HepG2 (cell line): ENCODE data around the gene CBX2. TPM values are rescaled to one million over a fixed set of nuclear protein-coding genes. Genes with fewer than 3 reads are reported as not detected.

ENCODE experiments used
- AKAP8 ChIP-seq: sonication (generic); formaldehyde crosslinking; IDR thresholded peaks from 2 replicates; pipeline ENCODE4 v1.5.1; 2020; ENCODE audit warnings: mild to moderate bottlenecking, missing genetic modification reagents
- BRCA1 ChIP-seq: sonication (generic); formaldehyde crosslinking; IDR thresholded peaks from 2 replicates; pipeline ENCODE4 v1.4.0; 2020; ENCODE audit warnings: missing genetic modification reagents
- DR1 ChIP-seq: sonication (generic); formaldehyde crosslinking; IDR thresholded peaks from 2 replicates; pipeline ENCODE4 v1.8.0; 2021; ENCODE audit warnings: mild to moderate bottlenecking, missing genetic modification reagents, inconsistent platforms
- GATAD2A ChIP-seq: IDR thresholded peaks from 2 replicates; pipeline ENCODE4 v1.6.1; 2016
- HHEX ChIP-seq: IDR thresholded peaks from 2 replicates; pipeline ENCODE4 v1.6.1; 2016; ENCODE audit warnings: control low read depth
- HNF4G ChIP-seq, 2 experiments: sonication (generic) in 1 of 2; formaldehyde crosslinking in 1 of 2; IDR thresholded peaks; 2 replicates each; pipeline versions ENCODE4 v1.4.0 to v1.6.1; 2011 to 2020; ENCODE audit warnings: borderline replicate concordance in 2 of 2, low read depth in 2 of 2, mild to moderate bottlenecking in 2 of 2, low read length in 1 of 2, missing genetic modification reagents in 1 of 2, moderate library complexity in 1 of 2
- HOXA7 ChIP-seq: sonication (generic); formaldehyde crosslinking; IDR thresholded peaks from 2 replicates; pipeline ENCODE4 v1.8.1; 2022; ENCODE audit warnings: mild to moderate bottlenecking, missing genetic modification reagents, moderate library complexity
- JDP2 ChIP-seq: sonication (generic); formaldehyde crosslinking; IDR thresholded peaks from 2 replicates; pipeline ENCODE4 v1.8.1; 2022; ENCODE audit warnings: missing genetic modification reagents, borderline replicate concordance
- KAT2B ChIP-seq: fragments of 150-350 bp; IDR thresholded peaks from 2 replicates; pipeline ENCODE4 v1.6.1; 2014; ENCODE audit warnings: low read depth, low read length, borderline replicate concordance
- MXD4 ChIP-seq: IDR thresholded peaks from 2 replicates; pipeline ENCODE4 v1.6.1; 2016; ENCODE audit warnings: mild to moderate bottlenecking, missing biosample characterization, missing genetic modification reagents
- NFIB ChIP-seq: sonication (generic); formaldehyde crosslinking; IDR thresholded peaks from 2 replicates; pipeline ENCODE4 v1.9.0; 2021; ENCODE audit warnings: missing genetic modification reagents, mild to moderate bottlenecking, borderline replicate concordance
- NFYB ChIP-seq: sonication (generic); formaldehyde crosslinking; IDR thresholded peaks from 2 replicates; pipeline ENCODE4 v1.4.0; 2020; ENCODE audit warnings: missing genetic modification reagents
- PAF1 ChIP-seq: IDR thresholded peaks from 2 replicates; pipeline ENCODE4 v1.6.1; 2016; ENCODE audit warnings: missing genetic modification reagents, missing compliant biosample characterization
- PRMT3 ChIP-seq: sonication (generic); formaldehyde crosslinking; IDR thresholded peaks from 2 replicates; pipeline ENCODE4 v1.8.1; 2022; ENCODE audit warnings: low read depth, mild to moderate bottlenecking, moderate library complexity, missing genetic modification reagents, borderline replicate concordance
- RFX1 ChIP-seq: fragments of 450-650 bp; IDR thresholded peaks from 2 replicates; pipeline ENCODE4 v1.6.1; 2017
- SIX1 ChIP-seq: sonication (generic); formaldehyde crosslinking; IDR thresholded peaks from 2 replicates; pipeline ENCODE4 v1.4.0; 2020; ENCODE audit warnings: missing genetic modification reagents, borderline replicate concordance
- SP4 ChIP-seq: sonication (generic); formaldehyde crosslinking; IDR thresholded peaks from 2 replicates; pipeline ENCODE4 v1.8.1; 2023; ENCODE audit warnings: mild to moderate bottlenecking, missing genetic modification reagents
- SSRP1 ChIP-seq: IDR thresholded peaks from 2 replicates; pipeline ENCODE4 v1.6.1; 2016; ENCODE audit warnings: control low read depth
- SUZ12 ChIP-seq: fragments of 150-350 bp; IDR thresholded peaks from 2 replicates; pipeline ENCODE4 v1.6.1; 2014; ENCODE audit warnings: low read depth, low read length
- TMF1 ChIP-seq: sonication (generic); formaldehyde crosslinking; IDR thresholded peaks from 2 replicates; pipeline ENCODE4 v1.8.1; 2022; ENCODE audit warnings: low read depth, missing genetic modification reagents
- ZFP37 ChIP-seq: sonication (generic); formaldehyde crosslinking; IDR thresholded peaks from 2 replicates; pipeline ENCODE4 v1.4.0; 2020; ENCODE audit warnings: missing genetic modification reagents, borderline replicate concordance
- ZFP82 ChIP-seq: sonication (generic); formaldehyde crosslinking; IDR thresholded peaks from 2 replicates; pipeline ENCODE4 v1.5.1; 2020; ENCODE audit warnings: mild to moderate bottlenecking, missing genetic modification reagents, borderline replicate concordance
- ZKSCAN8 ChIP-seq: IDR thresholded peaks from 2 replicates; pipeline ENCODE4 v1.6.1; 2016; ENCODE audit warnings: borderline replicate concordance, missing genetic modification reagents, missing compliant biosample characterization
- ZNF121 ChIP-seq: sonication (generic); formaldehyde crosslinking; IDR thresholded peaks from 2 replicates; pipeline ENCODE4 v1.5.0; 2020; ENCODE audit warnings: mild to moderate bottlenecking, missing genetic modification reagents
- ZNF136 ChIP-seq: sonication (generic); formaldehyde crosslinking; IDR thresholded peaks from 2 replicates; pipeline ENCODE4 v1.8.1; 2022; ENCODE audit warnings: low read depth, mild to moderate bottlenecking, moderate library complexity, missing genetic modification reagents
- ZNF333 ChIP-seq: sonication (generic); formaldehyde crosslinking; IDR thresholded peaks from 2 replicates; pipeline ENCODE4 v1.4.0; 2020; ENCODE audit warnings: mild to moderate bottlenecking, missing genetic modification reagents, borderline replicate concordance
- ZNF556 ChIP-seq: sonication (generic); formaldehyde crosslinking; IDR thresholded peaks from 2 replicates; pipeline ENCODE4 v1.4.0; 2020; ENCODE audit warnings: mild to moderate bottlenecking, missing genetic modification reagents, borderline replicate concordance
- ZNF768 ChIP-seq: sonication (generic); formaldehyde crosslinking; IDR thresholded peaks from 2 replicates; pipeline ENCODE4 v1.4.0; 2020; ENCODE audit warnings: missing genetic modification reagents
- ZSCAN29 ChIP-seq: sonication (generic); formaldehyde crosslinking; conservative IDR thresholded peaks from 2 replicates; pipeline ENCODE4 v1.4.0; 2020; ENCODE audit warnings: mild to moderate bottlenecking, missing genetic modification reagents
- polyA plus RNA-seq, 8 experiments: library from polyadenylated mRNA; depleted of rRNA in 3 of 8; stranded (reverse) in 7 of 8; unstranded in 1 of 8; fragments of >200 nt; fragmentation: Illumina TruSeq in 4 of 8; extraction: Trizol in 4 of 8; gene quantifications; 2 replicates each; pipeline versions ENCODE4 v1.2.1 to v1.2.3, GENCODE V29; 2011 to 2016; ENCODE audit warnings: low read depth in 4 of 8, missing spikeins in 1 of 8, mixed read lengths in 1 of 8; ENCODE audit not compliant: insufficient read depth in 1 of 8
- total RNA-seq, 5 experiments: library from RNA; depleted of rRNA; stranded (reverse); fragments of >200 nt; fragmentation: Illumina TruSeq; extraction: Trizol; gene quantifications; 2 replicates each; pipeline ENCODE4 v1.2.3, GENCODE V29; 2016; ENCODE audit warnings: low read depth in 1 of 5
- TF ChIP-seq, protein P1 (sequence below): sonication (generic); formaldehyde crosslinking; IDR thresholded peaks from 2 replicates; pipeline ENCODE4 v1.5.1; 2020; ENCODE audit warnings: mild to moderate bottlenecking, missing genetic modification reagents, moderate library complexity
- TF ChIP-seq, protein P2 (sequence below): sonication (generic); formaldehyde crosslinking; conservative IDR thresholded peaks from 2 replicates; pipeline ENCODE4 v1.8.1; 2023; ENCODE audit warnings: missing genetic modification reagents

Gene CBX2
- total and polyA plus RNA-seq, 2 of the 13 experiments (the other 11 are each of a cell fraction or from before 2014, with no cell fraction given), result 14.5 to 31.1 TPM

DNA sequence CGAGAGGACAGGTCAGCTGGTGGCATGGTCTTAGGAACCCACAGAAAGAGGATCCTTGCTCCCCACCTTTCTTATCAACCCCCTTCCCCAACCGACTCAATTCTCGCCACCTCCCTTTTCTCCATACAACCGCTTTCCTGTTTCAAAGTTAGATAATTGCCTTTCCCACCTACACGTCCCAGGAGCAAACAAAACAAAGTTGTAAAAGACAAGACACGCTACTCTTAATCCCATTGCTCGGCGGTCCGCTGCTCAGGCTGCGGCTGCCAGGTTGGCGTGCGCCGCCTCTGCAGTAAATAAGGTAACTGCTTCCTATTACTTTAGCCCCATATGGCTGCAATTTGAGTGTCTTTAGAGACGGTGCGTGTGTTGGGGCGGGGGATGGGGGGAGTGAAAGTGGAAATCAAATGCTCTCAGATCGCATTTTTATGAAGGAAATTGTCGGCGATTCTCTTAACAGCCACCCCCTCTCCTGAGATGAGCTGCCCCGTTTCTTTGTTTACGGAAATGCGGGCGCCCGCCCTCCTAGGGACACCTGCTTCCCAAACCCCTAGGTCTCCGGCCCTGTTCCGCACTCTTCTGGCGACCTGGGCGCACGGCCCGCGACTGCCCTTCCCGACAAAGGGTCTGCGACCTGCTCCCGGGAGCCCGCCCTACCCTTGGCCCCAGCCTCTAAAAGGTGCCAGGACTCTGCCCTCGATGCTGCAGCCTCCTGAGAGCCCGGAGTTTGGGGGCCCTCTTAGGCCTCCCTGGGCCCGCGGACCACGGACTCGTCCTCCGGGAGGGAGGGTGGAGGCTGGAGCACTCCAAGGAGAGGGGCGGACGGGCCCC lies 22.6 kb downstream of the CBX2 start (continued):
- TF ChIP-seq, protein P1, sequence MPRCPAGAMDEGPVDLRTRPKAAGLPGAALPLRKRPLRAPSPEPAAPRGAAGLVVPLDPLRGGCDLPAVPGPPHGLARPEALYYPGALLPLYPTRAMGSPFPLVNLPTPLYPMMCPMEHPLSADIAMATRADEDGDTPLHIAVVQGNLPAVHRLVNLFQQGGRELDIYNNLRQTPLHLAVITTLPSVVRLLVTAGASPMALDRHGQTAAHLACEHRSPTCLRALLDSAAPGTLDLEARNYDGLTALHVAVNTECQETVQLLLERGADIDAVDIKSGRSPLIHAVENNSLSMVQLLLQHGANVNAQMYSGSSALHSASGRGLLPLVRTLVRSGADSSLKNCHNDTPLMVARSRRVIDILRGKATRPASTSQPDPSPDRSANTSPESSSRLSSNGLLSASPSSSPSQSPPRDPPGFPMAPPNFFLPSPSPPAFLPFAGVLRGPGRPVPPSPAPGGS (CRISPR knock-in tag), result peak; percentile 81; the same call in 1 of the 2 replicates
- TF ChIP-seq, protein P2, sequence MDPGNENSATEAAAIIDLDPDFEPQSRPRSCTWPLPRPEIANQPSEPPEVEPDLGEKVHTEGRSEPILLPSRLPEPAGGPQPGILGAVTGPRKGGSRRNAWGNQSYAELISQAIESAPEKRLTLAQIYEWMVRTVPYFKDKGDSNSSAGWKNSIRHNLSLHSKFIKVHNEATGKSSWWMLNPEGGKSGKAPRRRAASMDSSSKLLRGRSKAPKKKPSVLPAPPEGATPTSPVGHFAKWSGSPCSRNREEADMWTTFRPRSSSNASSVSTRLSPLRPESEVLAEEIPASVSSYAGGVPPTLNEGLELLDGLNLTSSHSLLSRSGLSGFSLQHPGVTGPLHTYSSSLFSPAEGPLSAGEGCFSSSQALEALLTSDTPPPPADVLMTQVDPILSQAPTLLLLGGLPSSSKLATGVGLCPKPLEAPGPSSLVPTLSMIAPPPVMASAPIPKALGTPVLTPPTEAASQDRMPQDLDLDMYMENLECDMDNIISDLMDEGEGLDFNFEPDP (CRISPR knock-in tag), result no peak
- no peak for TF ChIP-seq TMF1 (CRISPR knock-in tag)
- TF ChIP-seq JDP2, result no peak
- no peak for TF ChIP-seq RFX1
- TF ChIP-seq SSRP1, result no peak
- TF ChIP-seq SP4 (CRISPR knock-in tag), result 0 out of 2 replicates have a peak, but pooled peaks have one; percentile 31
- TF ChIP-seq ZNF121 (CRISPR knock-in tag), result no peak
- no peak for TF ChIP-seq ZSCAN29
- TF ChIP-seq ZFP82, result no peak
- no peak for TF ChIP-seq ZFP37
- TF ChIP-seq BRCA1 (CRISPR knock-in tag), result no peak
- no peak; the same call in 1 of the 2 replicates for TF ChIP-seq AKAP8 (CRISPR knock-in tag)
- TF ChIP-seq SUZ12, result peak; percentile 21; the same call in 1 of the 2 replicates
- no peak for TF ChIP-seq HNF4G (IDR thresholded peaks at IDR 0.05; ENCODE audit: borderline replicate concordance, low read depth, low read length)
- TF ChIP-seq HNF4G (CRISPR knock-in tag; IDR thresholded peaks at IDR 0.05; ENCODE audit: borderline replicate concordance, low read depth), result no peak
- no peak for TF ChIP-seq PRMT3 (CRISPR knock-in tag)
- 0 out of 2 replicates have a peak, but pooled peaks have one; percentile 76 for TF ChIP-seq ZNF136 (CRISPR knock-in tag)
- no peak for TF ChIP-seq ZNF556 (CRISPR knock-in tag)
- no peak for TF ChIP-seq NFIB (CRISPR knock-in tag)
- no peak for TF ChIP-seq NFYB (CRISPR knock-in tag)
- no peak for TF ChIP-seq MXD4 (CRISPR knock-in tag)
- TF ChIP-seq DR1, result no peak
- TF ChIP-seq KAT2B, result no peak
- no peak for TF ChIP-seq ZKSCAN8 (CRISPR knock-in tag)
- TF ChIP-seq SIX1, result no peak
- TF ChIP-seq ZNF768 (CRISPR knock-in tag), result no peak
- TF ChIP-seq HOXA7 (CRISPR knock-in tag), result no peak
- 0 out of 2 replicates have a peak, but pooled peaks have one; percentile 22 for TF ChIP-seq ZNF333 (CRISPR knock-in tag)
- TF ChIP-seq GATAD2A (CRISPR knock-in tag), result no peak
- TF ChIP-seq PAF1 (CRISPR knock-in tag), result no peak
- no peak for TF ChIP-seq HHEX
